K562 (cell line): ENCODE measurements around the gene MSX1.

Experiments
- FOSL1 ChIP-seq: fragments of 200-800 bp; sonication (Bioruptor generic); conservative IDR thresholded peaks from 2 replicates; pipeline ENCODE4 v1.6.1; 2016; ENCODE audit warnings: missing genetic modification characterization, missing compliant biosample characterization
- HMG20B ChIP-seq: fragments of 250-450 bp; sonication (Bioruptor Pico); IDR thresholded peaks from 2 replicates; pipeline ENCODE4 v1.5.0; 2021; ENCODE audit warnings: mild to moderate bottlenecking
- ILF3 ChIP-seq: fragments of 450-650 bp; IDR thresholded peaks from 2 replicates; pipeline ENCODE4 v1.6.1; 2018; ENCODE audit warnings: antibody characterized with exemption, mild to moderate bottlenecking, moderate library complexity, borderline replicate concordance
- MAFF ChIP-seq: IDR thresholded peaks from 2 replicates; pipeline ENCODE4 v1.6.1; 2012; ENCODE audit warnings: low read length, improper control_type of control experiment
- MAFK ChIP-seq: IDR thresholded peaks from 2 replicates; pipeline ENCODE4 v1.6.1; 2011; ENCODE audit warnings: low read length, improper control_type of control experiment
- POLR2AphosphoS5 ChIP-seq: IDR thresholded peaks from 2 replicates; pipeline ENCODE4 v1.6.1; 2011; ENCODE audit warnings: mild to moderate bottlenecking, low read depth, low read length, moderate library complexity; ENCODE audit not compliant: control insufficient read depth, insufficient read depth
- SAP30 ChIP-seq: fragments of 200-600 bp; sonication (generic); IDR thresholded peaks from 2 replicates; pipeline ENCODE4 v1.6.1; 2012; ENCODE audit warnings: borderline replicate concordance, low read depth, mild to moderate bottlenecking, moderate library complexity, low read length, control low read depth, inconsistent platforms; ENCODE audit not compliant: insufficient read depth, poor library complexity, severe bottlenecking
- ZNF143 ChIP-seq: sonication (generic); formaldehyde crosslinking; IDR thresholded peaks from 2 replicates; pipeline ENCODE4 v1.9.0; 2022; ENCODE audit warnings: mild to moderate bottlenecking, missing genetic modification reagents
- ZNF274 ChIP-seq: IDR thresholded peaks from 2 replicates; pipeline ENCODE4 v1.6.1; 2011; ENCODE audit warnings: low read depth, mild to moderate bottlenecking, low read length, moderate library complexity, borderline replicate concordance
- ZNF589 ChIP-seq: fragments of 200-800 bp; sonication (Bioruptor generic); IDR thresholded peaks from 2 replicates; pipeline ENCODE4 v1.6.1; 2016; ENCODE audit warnings: low read depth, missing genetic modification characterization, missing compliant biosample characterization
- TF ChIP-seq, protein P1 (sequence below): sonication (generic); formaldehyde crosslinking; IDR thresholded peaks from 2 replicates; pipeline ENCODE4 v1.8.0; 2022; ENCODE audit warnings: missing genetic modification reagents, mild to moderate bottlenecking, borderline replicate concordance
- TF ChIP-seq, protein P2 (sequence below), 3 experiments: IDR thresholded peaks in 2 of 3; conservative IDR thresholded peaks in 1 of 3; 2 replicates each; pipeline ENCODE4 v1.5.1; 2011 to 2012; ENCODE audit warnings: low read length in 3 of 3, mild to moderate bottlenecking in 3 of 3, control low read depth in 2 of 3, improper control_type of control experiment in 1 of 3, inconsistent platforms in 1 of 3, low read depth in 1 of 3, mixed read lengths in 1 of 3, moderate library complexity in 1 of 3; ENCODE audit not compliant: insufficient read depth in 2 of 3

- no peak for TF ChIP-seq ZNF589 (CRISPR knock-in tag)
- TF ChIP-seq ZNF143 (CRISPR knock-in tag): no peak
- TF ChIP-seq ZNF274: no peak
- TF ChIP-seq MAFK: no peak
- no peak for TF ChIP-seq FOSL1 (tag)
- no peak for TF ChIP-seq POLR2AphosphoS5
- TF ChIP-seq, protein P1, sequence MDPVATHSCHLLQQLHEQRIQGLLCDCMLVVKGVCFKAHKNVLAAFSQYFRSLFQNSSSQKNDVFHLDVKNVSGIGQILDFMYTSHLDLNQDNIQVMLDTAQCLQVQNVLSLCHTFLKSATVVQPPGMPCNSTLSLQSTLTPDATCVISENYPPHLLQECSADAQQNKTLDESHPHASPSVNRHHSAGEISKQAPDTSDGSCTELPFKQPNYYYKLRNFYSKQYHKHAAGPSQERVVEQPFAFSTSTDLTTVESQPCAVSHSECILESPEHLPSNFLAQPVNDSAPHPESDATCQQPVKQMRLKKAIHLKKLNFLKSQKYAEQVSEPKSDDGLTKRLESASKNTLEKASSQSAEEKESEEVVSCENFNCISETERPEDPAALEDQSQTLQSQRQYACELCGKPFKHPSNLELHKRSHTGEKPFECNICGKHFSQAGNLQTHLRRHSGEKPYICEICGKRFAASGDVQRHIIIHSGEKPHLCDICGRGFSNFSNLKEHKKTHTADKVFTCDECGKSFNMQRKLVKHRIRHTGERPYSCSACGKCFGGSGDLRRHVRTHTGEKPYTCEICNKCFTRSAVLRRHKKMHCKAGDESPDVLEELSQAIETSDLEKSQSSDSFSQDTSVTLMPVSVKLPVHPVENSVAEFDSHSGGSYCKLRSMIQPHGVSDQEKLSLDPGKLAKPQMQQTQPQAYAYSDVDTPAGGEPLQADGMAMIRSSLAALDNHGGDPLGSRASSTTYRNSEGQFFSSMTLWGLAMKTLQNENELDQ (CRISPR knock-in tag): no peak
- TF ChIP-seq, protein P2, sequence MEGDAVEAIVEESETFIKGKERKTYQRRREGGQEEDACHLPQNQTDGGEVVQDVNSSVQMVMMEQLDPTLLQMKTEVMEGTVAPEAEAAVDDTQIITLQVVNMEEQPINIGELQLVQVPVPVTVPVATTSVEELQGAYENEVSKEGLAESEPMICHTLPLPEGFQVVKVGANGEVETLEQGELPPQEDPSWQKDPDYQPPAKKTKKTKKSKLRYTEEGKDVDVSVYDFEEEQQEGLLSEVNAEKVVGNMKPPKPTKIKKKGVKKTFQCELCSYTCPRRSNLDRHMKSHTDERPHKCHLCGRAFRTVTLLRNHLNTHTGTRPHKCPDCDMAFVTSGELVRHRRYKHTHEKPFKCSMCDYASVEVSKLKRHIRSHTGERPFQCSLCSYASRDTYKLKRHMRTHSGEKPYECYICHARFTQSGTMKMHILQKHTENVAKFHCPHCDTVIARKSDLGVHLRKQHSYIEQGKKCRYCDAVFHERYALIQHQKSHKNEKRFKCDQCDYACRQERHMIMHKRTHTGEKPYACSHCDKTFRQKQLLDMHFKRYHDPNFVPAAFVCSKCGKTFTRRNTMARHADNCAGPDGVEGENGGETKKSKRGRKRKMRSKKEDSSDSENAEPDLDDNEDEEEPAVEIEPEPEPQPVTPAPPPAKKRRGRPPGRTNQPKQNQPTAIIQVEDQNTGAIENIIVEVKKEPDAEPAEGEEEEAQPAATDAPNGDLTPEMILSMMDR (IDR thresholded peaks at IDR 0.05 in 2 of 3, conservative IDR thresholded peaks at IDR 0.05 in 1 of 3; ENCODE audit: insufficient read depth in 2 of 3, low read depth in 1 of 3, low read length in 3 of 3): no peak
- no peak for TF ChIP-seq SAP30
- TF ChIP-seq ILF3: no peak
- no peak for TF ChIP-seq MAFF
- no peak for TF ChIP-seq HMG20B (CRISPR knock-in tag)
Measured at GRCh38 chr4:4912155-4912554, 52.7 kb downstream of the MSX1 start.
